Mucosa of descending colon (tissue), 3 donors: ENCODE results near the gene PLA2G2D. TPM values are rescaled to one million over a fixed set of nuclear protein-coding genes. Genes with fewer than 3 reads are reported as not detected.

Source experiments
- ATAC-seq: fragments of 200-7000 bp; cut with Tn5 transposase; one replicate; pipeline ENCODE4 v1.9.1; 2020; ENCODE audit warnings: mild to moderate bottlenecking, moderate library complexity
- DNase-seq, 3 donors: peaks; one replicate each; pipeline ENCODE4 v3.0.0-alpha.2; 2020
- H3K36me3 ChIP-seq: fragments of 200-600 bp; one replicate; pipeline ENCODE4 v1.8.0; 2021; ENCODE audit warnings: low read depth, mild to moderate bottlenecking
- H3K4me1 ChIP-seq: fragments of 200-600 bp; one replicate; pipeline ENCODE4 v1.8.0; 2021; ENCODE audit warnings: low read depth, mild to moderate bottlenecking
- H3K4me3 ChIP-seq: fragments of 200-600 bp; one replicate; pipeline ENCODE4 v1.8.0; 2021; ENCODE audit warnings: mild to moderate bottlenecking
- H3K9me3 ChIP-seq: fragments of 200-600 bp; one replicate; pipeline ENCODE4 v1.8.0; 2021; ENCODE audit warnings: mild to moderate bottlenecking
- intact Hi-C, 2 donors: fragments of 100-400 bp; cut with DNase I in 1 of 2; cut with micrococcal nuclease in 1 of 2; formaldehyde crosslinking; loops; one replicate each; pipeline versions ENCODE4 v1.11.0 to v1.11.1; 2022; cut with DNase I, micrococcal nuclease
- long read RNA-seq, 2 donors: library from polyadenylated mRNA; unstranded; transcript quantifications; one replicate each; pipeline ENCODE4 v2.0.0, GENCODE V29; 2019 to 2021
- total RNA-seq, 3 donors: library from RNA; stranded (reverse); fragmentation: NEBNext Ultra II Directional in 2 of 3; extraction: Animal tissue kit (Norgen Biotek cat#: 25700) in 2 of 3; gene quantifications; one replicate each; pipeline versions ENCODE4 v1.2.1 to v1.2.4, GENCODE V29; 2021 to 2023
- TF ChIP-seq, protein P1 (sequence below): fragments of 200-600 bp; IDR thresholded peaks from one replicate; pipeline ENCODE4 v1.8.0; 2022; ENCODE audit warnings: antibody characterized with exemption, mild to moderate bottlenecking
- donor health status: DM: no; HTN: no; CAD: no; lungs with moderate emphysema.
- donor health status: DM: no; HTN: no; CAD: no.
- donor health status: DM: no; HTN: yes; CAD: no.

Gene PLA2G2D, protein sequence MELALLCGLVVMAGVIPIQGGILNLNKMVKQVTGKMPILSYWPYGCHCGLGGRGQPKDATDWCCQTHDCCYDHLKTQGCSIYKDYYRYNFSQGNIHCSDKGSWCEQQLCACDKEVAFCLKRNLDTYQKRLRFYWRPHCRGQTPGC
- under 1 TPM in 1 of 3 donors, not detected in 2; 0.22 TPM for total RNA-seq
- long read RNA-seq, donor 1 = 0 reads
- long read RNA-seq, donor 2, partial matches to known transcripts = 0 of 1 reads
- long read RNA-seq, donor 2, other reads (novel, unspliced or antisense) = 0 of 1 reads

DNA sequence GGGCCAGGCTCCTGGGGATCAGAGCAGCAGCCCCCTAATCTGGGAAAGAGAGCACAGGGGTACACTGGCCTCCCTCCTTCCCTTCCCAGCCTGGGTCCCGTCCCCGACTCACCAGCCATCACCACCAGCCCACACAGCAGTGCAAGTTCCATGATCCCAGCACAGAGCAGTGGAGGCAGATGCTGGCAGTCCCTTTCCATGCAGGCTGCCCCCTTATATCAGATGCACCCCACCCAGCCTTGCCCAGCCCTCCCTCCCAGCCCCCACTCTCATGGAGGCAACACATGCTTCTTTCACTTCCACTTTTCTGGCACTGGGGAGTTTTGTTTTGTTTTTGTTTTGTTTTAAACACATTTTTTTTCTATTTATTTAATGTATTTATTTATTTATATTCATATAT is at the start of gene PLA2G2D:
PLA2G2D (minus strand) TSS at position 190 of the 400 bp plus-strand sequence; CDS start at position 152, 38 bp downstream.
- Histone ChIP-seq H3K4me1 (no peaks in the 10 kb centered on the region), H3K4me3 (no peak within 1 kb of the TSS), H3K36me3 (no peaks in the 10 kb centered on the region), H3K9me3 (no peaks in the 10 kb centered on the region)
- DNase-seq (no peak), ATAC-seq (no peak)
- TF ChIP-seq, protein P1, sequence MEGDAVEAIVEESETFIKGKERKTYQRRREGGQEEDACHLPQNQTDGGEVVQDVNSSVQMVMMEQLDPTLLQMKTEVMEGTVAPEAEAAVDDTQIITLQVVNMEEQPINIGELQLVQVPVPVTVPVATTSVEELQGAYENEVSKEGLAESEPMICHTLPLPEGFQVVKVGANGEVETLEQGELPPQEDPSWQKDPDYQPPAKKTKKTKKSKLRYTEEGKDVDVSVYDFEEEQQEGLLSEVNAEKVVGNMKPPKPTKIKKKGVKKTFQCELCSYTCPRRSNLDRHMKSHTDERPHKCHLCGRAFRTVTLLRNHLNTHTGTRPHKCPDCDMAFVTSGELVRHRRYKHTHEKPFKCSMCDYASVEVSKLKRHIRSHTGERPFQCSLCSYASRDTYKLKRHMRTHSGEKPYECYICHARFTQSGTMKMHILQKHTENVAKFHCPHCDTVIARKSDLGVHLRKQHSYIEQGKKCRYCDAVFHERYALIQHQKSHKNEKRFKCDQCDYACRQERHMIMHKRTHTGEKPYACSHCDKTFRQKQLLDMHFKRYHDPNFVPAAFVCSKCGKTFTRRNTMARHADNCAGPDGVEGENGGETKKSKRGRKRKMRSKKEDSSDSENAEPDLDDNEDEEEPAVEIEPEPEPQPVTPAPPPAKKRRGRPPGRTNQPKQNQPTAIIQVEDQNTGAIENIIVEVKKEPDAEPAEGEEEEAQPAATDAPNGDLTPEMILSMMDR = no peak
- intact Hi-C loops = no loop called here

DNA sequence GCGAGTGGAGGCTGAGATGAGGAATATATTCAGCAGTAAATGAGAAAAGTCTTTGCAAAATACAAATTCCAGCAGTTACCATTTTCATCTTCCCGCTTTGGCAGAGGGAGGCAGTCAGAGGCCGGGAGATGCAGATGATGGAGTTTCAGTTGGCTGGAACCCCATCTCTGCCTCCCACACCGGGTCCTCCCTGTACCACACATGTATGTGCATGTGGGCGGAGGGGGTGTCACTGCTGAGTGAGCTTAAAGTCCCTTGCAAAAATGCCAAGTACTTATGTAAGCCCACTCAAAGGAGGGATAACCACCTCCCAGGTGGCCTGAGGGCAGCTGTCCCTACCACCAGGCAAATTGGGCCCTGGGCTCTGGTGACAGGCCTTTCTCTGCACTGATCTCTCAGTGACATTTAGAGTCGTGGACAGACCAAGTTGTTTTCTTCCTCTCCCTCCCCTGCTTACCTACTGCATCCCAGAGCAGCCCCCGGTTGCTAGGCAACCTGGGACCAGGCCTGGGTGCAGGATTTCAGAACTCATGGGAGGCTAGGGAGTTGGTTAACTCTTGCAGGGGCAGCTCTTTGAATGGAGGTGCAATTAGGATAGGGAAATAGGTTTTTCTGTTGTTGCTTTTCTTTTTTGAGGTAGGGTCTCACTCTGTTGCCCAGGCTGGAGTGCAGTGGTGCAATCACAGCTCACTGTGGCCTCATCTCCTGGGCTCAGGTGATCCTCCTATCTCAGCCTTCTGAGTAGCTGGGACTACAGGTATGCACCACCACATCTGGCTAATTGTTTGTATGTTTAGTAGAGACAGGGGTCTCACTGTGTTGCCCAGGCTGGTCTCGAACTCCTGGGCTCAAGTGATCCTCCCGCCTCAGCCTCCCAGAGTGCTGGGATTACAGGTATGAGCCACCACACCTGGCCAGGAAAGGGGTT is 49.5 kb upstream of the PLA2G2D start:
- TF ChIP-seq, protein P1 = no peak
- Histone ChIP-seq H3K36me3 (no peaks in the 10 kb centered on the region), H3K9me3 (no peaks in the 10 kb centered on the region), H3K4me3 (no peak overlapping the region), H3K4me1 (no peaks in the 10 kb centered on the region)
- intact Hi-C loops = no loop called here
- peak in 1 of 3 donors; percentile 21 for DNase-seq
- ATAC-seq = no peak

DNA sequence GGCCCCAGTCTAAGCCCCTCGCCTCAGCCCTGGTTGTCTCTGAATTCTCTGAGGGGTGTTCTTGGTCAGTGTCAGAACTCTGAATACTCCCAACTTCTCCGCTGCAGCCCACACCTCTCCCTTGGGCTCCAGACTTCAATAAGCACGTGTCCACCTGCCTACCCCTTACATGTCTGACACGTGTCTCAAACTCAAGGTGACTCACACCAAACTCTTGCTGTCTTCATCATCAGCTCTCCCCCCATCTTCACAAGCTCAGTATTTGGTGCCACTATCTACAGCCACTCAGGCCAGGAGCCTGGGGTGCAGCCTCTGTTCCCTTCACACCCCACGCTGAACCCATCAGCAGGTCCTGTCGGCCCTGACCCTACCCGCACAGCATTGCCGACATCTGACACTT is 47.8 kb upstream of the PLA2G2D start:
- no peak overlapping the region for H3K4me3 ChIP-seq
- no peaks in the 10 kb centered on the region for H3K9me3 ChIP-seq
- H3K4me1 ChIP-seq = no peaks in the 10 kb centered on the region
- H3K36me3 ChIP-seq = no peaks in the 10 kb centered on the region
- intact Hi-C loops = no loop called here
- DNase-seq (no peak), ATAC-seq (no peak)
- TF ChIP-seq, protein P1 = no peak

DNA sequence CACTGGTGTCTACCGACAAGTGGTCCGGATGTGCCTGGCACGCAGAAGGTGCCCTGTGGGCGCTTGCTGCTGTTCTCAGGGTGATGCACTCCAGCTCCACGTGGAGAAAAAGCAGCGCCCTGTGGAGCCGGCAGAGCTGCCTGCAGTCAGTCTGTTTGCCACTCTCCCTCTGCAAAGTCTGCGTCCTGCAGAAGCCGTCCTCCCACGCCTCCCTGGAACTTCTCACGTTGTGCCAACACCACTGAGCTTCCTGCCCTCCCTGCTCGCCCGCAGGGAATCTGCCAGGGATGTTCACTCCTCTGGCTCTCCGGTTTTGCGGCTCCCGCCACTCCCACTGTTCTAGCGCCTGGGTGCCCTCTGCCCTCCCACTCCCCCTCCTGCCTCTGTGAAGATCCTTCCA is 46.7 kb upstream of the PLA2G2D start:
- ATAC-seq (peak; percentile 17), DNase-seq (peak in 1 of 3 donors; percentile 44)
- intact Hi-C loops = no loop called here
- Histone ChIP-seq H3K4me1 (no peaks in the 10 kb centered on the region), H3K36me3 (no peaks in the 10 kb centered on the region), H3K4me3 (no peak overlapping the region), H3K9me3 (peaks cover 10% of the 10 kb centered on the region)
- TF ChIP-seq, protein P1 = no peak

DNA sequence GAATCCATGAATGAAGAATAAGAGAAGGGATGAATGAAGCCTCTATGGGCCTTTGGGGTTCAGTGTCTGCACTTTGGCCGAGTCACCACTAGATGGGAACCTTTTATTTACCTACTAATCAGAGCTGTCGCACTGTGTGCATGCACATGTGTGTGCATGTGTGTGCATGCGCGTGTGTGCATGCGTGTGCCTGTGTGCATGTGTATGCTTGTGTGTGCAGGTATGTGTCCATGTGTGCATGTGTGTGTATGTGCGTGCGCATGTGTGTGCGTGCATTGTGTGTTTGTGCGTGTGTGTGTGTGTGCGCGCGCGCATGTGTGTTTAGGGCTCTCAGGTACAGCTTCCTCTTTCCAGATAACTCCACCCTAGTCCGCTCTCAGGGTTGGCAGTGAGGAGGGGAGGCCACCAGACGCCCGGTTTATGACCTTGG is 46.2 kb upstream of the PLA2G2D start:
- intact Hi-C loops = no loop called here
- Histone ChIP-seq H3K9me3 (peaks cover 15% of the 10 kb centered on the region), H3K4me1 (no peaks in the 10 kb centered on the region), H3K36me3 (no peaks in the 10 kb centered on the region), H3K4me3 (no peak overlapping the region)
- ATAC-seq = peak; percentile 70
- peak in 1 of 3 donors; percentile 41 for DNase-seq
- TF ChIP-seq, protein P1 = no peak
